SK-N-SH treated with all-trans-retinoic acid at 6 μM for 48 hours (cell line): ENCODE data around the gene UROS.

Experiments used
- ATAC-seq: fragments of 200-7000 bp; cut with Tn5 transposase; 3 replicates; pipeline ENCODE4 v1.9.1; 2020; ENCODE audit warnings: mild to moderate bottlenecking, moderate library complexity
- ARNTL ChIP-seq: fragments of 450-650 bp; formaldehyde crosslinking; IDR thresholded peaks from 2 replicates; pipeline ENCODE4 v1.5.0; 2020; ENCODE audit warnings: low read depth, mild to moderate bottlenecking, moderate library complexity, borderline replicate concordance
- BACH2 ChIP-seq: fragments of 250-450 bp; sonication (Bioruptor Pico); IDR thresholded peaks from 2 replicates; pipeline ENCODE4 v1.9.0; 2021; ENCODE audit warnings: mild to moderate bottlenecking, borderline replicate concordance
- CREB5 ChIP-seq: fragments of 250-450 bp; sonication (Bioruptor Pico); IDR thresholded peaks from 2 replicates; pipeline ENCODE4 v1.5.1; 2020; ENCODE audit warnings: low read depth, mild to moderate bottlenecking, moderate library complexity
- CSDC2 ChIP-seq: fragments of 250-450 bp; sonication (Bioruptor Pico); IDR thresholded peaks from 2 replicates; pipeline ENCODE4 v1.5.0; 2020; ENCODE audit warnings: mild to moderate bottlenecking, moderate library complexity
- ESRRG ChIP-seq: fragments of 250-450 bp; sonication (Bioruptor Pico); IDR thresholded peaks from 2 replicates; pipeline ENCODE4 v1.6.1; 2021; ENCODE audit warnings: mild to moderate bottlenecking
- GLIS3 ChIP-seq: fragments of 250-450 bp; sonication (Bioruptor Pico); IDR thresholded peaks from 2 replicates; pipeline ENCODE4 v1.5.0; 2020; ENCODE audit warnings: mild to moderate bottlenecking, moderate library complexity
- ISL1 ChIP-seq: fragments of 250-450 bp; sonication (Bioruptor Pico); IDR thresholded peaks from 2 replicates; pipeline ENCODE4 v2.1.2; 2022; ENCODE audit warnings: mild to moderate bottlenecking, moderate library complexity
- OSR1 ChIP-seq: fragments of 250-450 bp; sonication (Bioruptor Pico); IDR thresholded peaks from 2 replicates; pipeline ENCODE4 v1.8.0; 2022; ENCODE audit warnings: moderate library complexity, mild to moderate bottlenecking, inconsistent platforms
- PPARA ChIP-seq: fragments of 250-450 bp; sonication (Bioruptor Pico); IDR thresholded peaks from 2 replicates; pipeline ENCODE4 v1.5.0; 2020; ENCODE audit warnings: mild to moderate bottlenecking, borderline replicate concordance
- RARB ChIP-seq: fragments of 250-450 bp; sonication (Bioruptor Pico); IDR thresholded peaks from 2 replicates; pipeline ENCODE4 v1.8.0; 2021; ENCODE audit warnings: mild to moderate bottlenecking, moderate library complexity
- SNAI2 ChIP-seq: fragments of 250-450 bp; sonication (Bioruptor Pico); IDR thresholded peaks from 2 replicates; pipeline ENCODE4 v1.5.0; 2020; ENCODE audit warnings: mild to moderate bottlenecking, moderate library complexity
- TCF4 ChIP-seq: fragments of 250-450 bp; sonication (Bioruptor Pico); IDR thresholded peaks from 2 replicates; pipeline ENCODE4 v1.8.0; 2021; ENCODE audit warnings: mild to moderate bottlenecking, moderate library complexity, borderline replicate concordance
- TOX ChIP-seq: fragments of 250-450 bp; sonication (Bioruptor Pico); IDR thresholded peaks from 2 replicates; pipeline ENCODE4 v1.8.0; 2021; ENCODE audit warnings: mild to moderate bottlenecking, moderate library complexity, borderline replicate concordance
- TSHZ2 ChIP-seq: fragments of 250-450 bp; sonication (Bioruptor Pico); IDR thresholded peaks from 2 replicates; pipeline ENCODE4 v1.5.0; 2020; ENCODE audit warnings: mild to moderate bottlenecking, moderate library complexity
- ZC3H10 ChIP-seq: fragments of 250-450 bp; sonication (Bioruptor Pico); IDR thresholded peaks from 2 replicates; pipeline ENCODE4 v1.5.1; 2021; ENCODE audit warnings: mild to moderate bottlenecking, moderate library complexity
- ZFP3 ChIP-seq: fragments of 250-450 bp; sonication (Bioruptor Pico); IDR thresholded peaks from 2 replicates; pipeline ENCODE4 v1.5.0; 2020; ENCODE audit warnings: mild to moderate bottlenecking, moderate library complexity
- ZFP30 ChIP-seq: fragments of 450-650 bp; formaldehyde crosslinking; IDR thresholded peaks from 2 replicates; pipeline ENCODE4 v1.5.0; 2022; ENCODE audit warnings: mild to moderate bottlenecking, moderate library complexity
- ZNF565 ChIP-seq: fragments of 450-650 bp; formaldehyde crosslinking; conservative IDR thresholded peaks from 2 replicates; pipeline ENCODE4 v1.5.0; 2020; ENCODE audit warnings: low read depth, mild to moderate bottlenecking, moderate library complexity
- ZNF8 ChIP-seq: fragments of 450-650 bp; formaldehyde crosslinking; IDR thresholded peaks from 2 replicates; pipeline ENCODE4 v1.5.0; 2020; ENCODE audit warnings: mild to moderate bottlenecking, moderate library complexity
- TF ChIP-seq, protein P1 (sequence below): fragments of 250-450 bp; sonication (Bioruptor Pico); IDR thresholded peaks from 2 replicates; pipeline ENCODE4 v1.8.0; 2021; ENCODE audit warnings: low read depth, mild to moderate bottlenecking, moderate library complexity, borderline replicate concordance
- TF ChIP-seq, protein P2 (sequence below): fragments of 250-450 bp; sonication (Bioruptor Pico); IDR thresholded peaks from 2 replicates; pipeline ENCODE4 v1.5.1; 2021; ENCODE audit warnings: mild to moderate bottlenecking, moderate library complexity
- TF ChIP-seq, protein P3 (sequence below): fragments of 250-450 bp; sonication (Bioruptor Pico); IDR thresholded peaks from 2 replicates; pipeline ENCODE4 v1.8.0; 2020; ENCODE audit warnings: mild to moderate bottlenecking, moderate library complexity, borderline replicate concordance

The UROS gene

GRCh38 chr10:125761961-125762360 is 61.1 kb downstream of the UROS start:
- ATAC-seq: no peak

DNA sequence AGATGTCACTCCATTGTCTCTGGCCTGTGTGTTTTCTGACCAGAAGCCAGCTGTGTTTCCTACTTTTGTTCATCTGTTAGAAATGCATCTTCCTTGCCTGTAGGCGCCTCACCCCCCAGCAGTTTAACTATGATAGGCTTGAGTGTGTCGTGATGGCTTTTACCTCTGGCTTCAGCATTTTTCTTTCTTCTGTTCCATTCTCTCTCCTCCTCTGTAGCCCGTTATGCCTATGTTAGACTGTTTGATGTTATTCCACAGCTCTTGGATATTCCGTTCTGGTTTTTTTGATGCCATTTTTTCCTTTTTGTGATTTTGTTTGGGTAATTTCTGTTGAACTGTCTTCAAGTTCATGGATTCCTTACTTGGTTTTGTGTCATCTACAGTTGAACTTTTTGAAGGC is 65.3 kb downstream of the UROS start:
- ATAC-seq: no peak
- TF ChIP-seq ZNF565 (CRISPR knock-in tag) (no peak), TSHZ2 (no peak), GLIS3 (CRISPR knock-in tag) (no peak), ARNTL (no peak), OSR1 (CRISPR knock-in tag) (no peak), ESRRG (CRISPR knock-in tag) (no peak)

More at GRCh38 chr10:125761961-125762360, 61.1 kb downstream of the UROS start:
- TF ChIP-seq TCF4 (CRISPR knock-in tag) (no peak), ZFP3 (no peak), BACH2 (CRISPR knock-in tag) (no peak), ARNTL (no peak), GLIS3 (CRISPR knock-in tag) (no peak), CREB5 (no peak), RARB (CRISPR knock-in tag) (no peak), ESRRG (CRISPR knock-in tag) (no peak), ZFP30 (CRISPR knock-in tag) (no peak), SNAI2 (CRISPR knock-in tag) (no peak), ISL1 (CRISPR knock-in tag) (no peak), PPARA (CRISPR knock-in tag) (no peak), ZNF8 (CRISPR knock-in tag) (no peak), OSR1 (CRISPR knock-in tag) (no peak), ZC3H10 (CRISPR knock-in tag) (no peak), CSDC2 (CRISPR knock-in tag) (no peak)
- TF ChIP-seq, protein P1, sequence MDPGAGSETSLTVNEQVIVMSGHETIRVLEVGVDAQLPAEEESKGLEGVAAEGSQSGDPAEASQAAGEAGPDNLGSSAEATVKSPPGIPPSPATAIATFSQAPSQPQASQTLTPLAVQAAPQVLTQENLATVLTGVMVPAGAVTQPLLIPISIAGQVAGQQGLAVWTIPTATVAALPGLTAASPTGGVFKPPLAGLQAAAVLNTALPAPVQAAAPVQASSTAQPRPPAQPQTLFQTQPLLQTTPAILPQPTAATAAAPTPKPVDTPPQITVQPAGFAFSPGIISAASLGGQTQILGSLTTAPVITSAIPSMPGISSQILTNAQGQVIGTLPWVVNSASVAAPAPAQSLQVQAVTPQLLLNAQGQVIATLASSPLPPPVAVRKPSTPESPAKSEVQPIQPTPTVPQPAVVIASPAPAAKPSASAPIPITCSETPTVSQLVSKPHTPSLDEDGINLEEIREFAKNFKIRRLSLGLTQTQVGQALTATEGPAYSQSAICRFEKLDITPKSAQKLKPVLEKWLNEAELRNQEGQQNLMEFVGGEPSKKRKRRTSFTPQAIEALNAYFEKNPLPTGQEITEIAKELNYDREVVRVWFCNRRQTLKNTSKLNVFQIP (CRISPR knock-in tag): no peak
- TF ChIP-seq, protein P2, sequence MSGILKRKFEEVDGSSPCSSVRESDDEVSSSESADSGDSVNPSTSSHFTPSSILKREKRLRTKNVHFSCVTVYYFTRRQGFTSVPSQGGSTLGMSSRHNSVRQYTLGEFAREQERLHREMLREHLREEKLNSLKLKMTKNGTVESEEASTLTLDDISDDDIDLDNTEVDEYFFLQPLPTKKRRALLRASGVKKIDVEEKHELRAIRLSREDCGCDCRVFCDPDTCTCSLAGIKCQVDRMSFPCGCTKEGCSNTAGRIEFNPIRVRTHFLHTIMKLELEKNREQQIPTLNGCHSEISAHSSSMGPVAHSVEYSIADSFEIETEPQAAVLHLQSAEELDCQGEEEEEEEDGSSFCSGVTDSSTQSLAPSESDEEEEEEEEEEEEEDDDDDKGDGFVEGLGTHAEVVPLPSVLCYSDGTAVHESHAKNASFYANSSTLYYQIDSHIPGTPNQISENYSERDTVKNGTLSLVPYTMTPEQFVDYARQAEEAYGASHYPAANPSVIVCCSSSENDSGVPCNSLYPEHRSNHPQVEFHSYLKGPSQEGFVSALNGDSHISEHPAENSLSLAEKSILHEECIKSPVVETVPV (CRISPR knock-in tag): no peak
- TF ChIP-seq, protein P3, sequence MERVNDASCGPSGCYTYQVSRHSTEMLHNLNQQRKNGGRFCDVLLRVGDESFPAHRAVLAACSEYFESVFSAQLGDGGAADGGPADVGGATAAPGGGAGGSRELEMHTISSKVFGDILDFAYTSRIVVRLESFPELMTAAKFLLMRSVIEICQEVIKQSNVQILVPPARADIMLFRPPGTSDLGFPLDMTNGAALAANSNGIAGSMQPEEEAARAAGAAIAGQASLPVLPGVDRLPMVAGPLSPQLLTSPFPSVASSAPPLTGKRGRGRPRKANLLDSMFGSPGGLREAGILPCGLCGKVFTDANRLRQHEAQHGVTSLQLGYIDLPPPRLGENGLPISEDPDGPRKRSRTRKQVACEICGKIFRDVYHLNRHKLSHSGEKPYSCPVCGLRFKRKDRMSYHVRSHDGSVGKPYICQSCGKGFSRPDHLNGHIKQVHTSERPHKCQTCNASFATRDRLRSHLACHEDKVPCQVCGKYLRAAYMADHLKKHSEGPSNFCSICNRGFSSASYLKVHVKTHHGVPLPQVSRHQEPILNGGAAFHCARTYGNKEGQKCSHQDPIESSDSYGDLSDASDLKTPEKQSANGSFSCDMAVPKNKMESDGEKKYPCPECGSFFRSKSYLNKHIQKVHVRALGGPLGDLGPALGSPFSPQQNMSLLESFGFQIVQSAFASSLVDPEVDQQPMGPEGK: no peak

GRCh38 chr10:125756853-125757487 is 66.1 kb downstream of the UROS start:
- TF ChIP-seq ZC3H10 (CRISPR knock-in tag) (no peak), OSR1 (CRISPR knock-in tag) (no peak), TOX (CRISPR knock-in tag) (no peak), PPARA (CRISPR knock-in tag) (no peak), CSDC2 (CRISPR knock-in tag) (no peak), RARB (CRISPR knock-in tag) (no peak), ZNF565 (CRISPR knock-in tag) (no peak), GLIS3 (CRISPR knock-in tag) (no peak)
- TF ChIP-seq, protein P1 (CRISPR knock-in tag): no peak
- TF ChIP-seq, protein P3: no peak
- ATAC-seq: no peak
